Heart left ventricle (tissue), 13 donors: ENCODE results near the gene IL6R.

Source experiments
- POLR2A ChIP-seq, 2 donors: fragments of 450-650 bp; IDR thresholded peaks; one replicate each; pipeline ENCODE4 v1.6.1; 2017; ENCODE audit warnings: antibody characterized with exemption in 2 of 2, mild to moderate bottlenecking in 2 of 2, moderate library complexity in 2 of 2
- TF ChIP-seq, protein P1 (sequence below), 12 donors: fragments of 200-600 bp; sonication (generic) in 4 of 12; IDR thresholded peaks; one replicate each; pipeline versions ENCODE4 v1.5.0 to v1.8.0; 2018 to 2022; ENCODE audit warnings: antibody characterized with exemption in 12 of 12, mild to moderate bottlenecking in 5 of 12
- donor health status: ischemic (EF 13 %, LVEDD 7.1; RV severe dilation, severe dysfunction).
- donor health status: DM: no; HTN: yes; CAD: no.
- donor health status: DM: no; HTN: no; CAD: no.
- donor health status: ischemic (EF 25% LVEDD 6.9; RV normal size, moderate dysfunction).
- donor health status: ischemic (EF 25% LVEDD 5.7; RV mildly dilated, moderate dysfunction).
- donor health status: ischemic (EF 35%, LVEDD 5.7; RV mildly dilated, moderate dysfunction).
- donor health status: nonischemic (EF 11% LVEDD 7.7; RV severe dilation, severe dysfunction).
- donor health status: DM: yes; HTN: yes; CAD: no.
- donor health status: PGD.
- donor health status: ischemic (EF 29% LVEDD 5.4; RV normal size, mild dysfunction).
- donor health status: nonischemic (EF 23%, LVEDD 6.1; RV moderate dilation, normal function).

DNA sequence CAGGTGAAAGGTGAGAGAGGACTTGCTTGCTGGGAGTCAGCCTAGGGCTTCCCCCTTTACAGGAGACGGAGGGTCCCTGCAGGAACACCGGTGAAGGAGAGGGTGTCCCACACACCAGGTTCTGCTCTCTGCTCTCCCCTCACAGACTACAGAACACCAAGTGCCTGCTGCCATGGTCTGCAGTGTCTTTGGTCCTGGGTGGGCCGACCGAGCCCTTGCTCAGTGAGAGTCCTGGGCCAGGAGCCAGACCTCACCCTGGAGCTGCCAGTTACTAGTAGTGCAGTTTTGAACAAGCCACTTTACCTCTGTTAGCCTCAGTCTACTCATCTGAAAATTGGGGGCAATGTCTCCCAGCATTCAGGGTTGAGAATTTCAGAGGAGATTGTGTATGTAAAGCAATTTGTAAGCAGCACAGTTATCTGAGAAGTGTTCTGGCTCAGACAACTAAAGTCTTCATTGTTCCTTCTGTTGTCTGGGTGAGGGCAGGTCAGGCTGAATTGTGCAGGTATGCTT, 2.7 kb upstream of the IL6R start:
- TF ChIP-seq, protein P1, sequence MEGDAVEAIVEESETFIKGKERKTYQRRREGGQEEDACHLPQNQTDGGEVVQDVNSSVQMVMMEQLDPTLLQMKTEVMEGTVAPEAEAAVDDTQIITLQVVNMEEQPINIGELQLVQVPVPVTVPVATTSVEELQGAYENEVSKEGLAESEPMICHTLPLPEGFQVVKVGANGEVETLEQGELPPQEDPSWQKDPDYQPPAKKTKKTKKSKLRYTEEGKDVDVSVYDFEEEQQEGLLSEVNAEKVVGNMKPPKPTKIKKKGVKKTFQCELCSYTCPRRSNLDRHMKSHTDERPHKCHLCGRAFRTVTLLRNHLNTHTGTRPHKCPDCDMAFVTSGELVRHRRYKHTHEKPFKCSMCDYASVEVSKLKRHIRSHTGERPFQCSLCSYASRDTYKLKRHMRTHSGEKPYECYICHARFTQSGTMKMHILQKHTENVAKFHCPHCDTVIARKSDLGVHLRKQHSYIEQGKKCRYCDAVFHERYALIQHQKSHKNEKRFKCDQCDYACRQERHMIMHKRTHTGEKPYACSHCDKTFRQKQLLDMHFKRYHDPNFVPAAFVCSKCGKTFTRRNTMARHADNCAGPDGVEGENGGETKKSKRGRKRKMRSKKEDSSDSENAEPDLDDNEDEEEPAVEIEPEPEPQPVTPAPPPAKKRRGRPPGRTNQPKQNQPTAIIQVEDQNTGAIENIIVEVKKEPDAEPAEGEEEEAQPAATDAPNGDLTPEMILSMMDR (IDR thresholded peaks at IDR 0.05): no peak
- no peak for TF ChIP-seq POLR2A (IDR thresholded peaks at IDR 0.05)
